ENCODE results near the gene LAMTOR1.
"Not testable (repeated sequence)": the region's sequence is repeated elsewhere in the genome, so short reads cannot be mapped to it uniquely, and the experiment has no call there.

The LAMTOR1 gene

DNA sequence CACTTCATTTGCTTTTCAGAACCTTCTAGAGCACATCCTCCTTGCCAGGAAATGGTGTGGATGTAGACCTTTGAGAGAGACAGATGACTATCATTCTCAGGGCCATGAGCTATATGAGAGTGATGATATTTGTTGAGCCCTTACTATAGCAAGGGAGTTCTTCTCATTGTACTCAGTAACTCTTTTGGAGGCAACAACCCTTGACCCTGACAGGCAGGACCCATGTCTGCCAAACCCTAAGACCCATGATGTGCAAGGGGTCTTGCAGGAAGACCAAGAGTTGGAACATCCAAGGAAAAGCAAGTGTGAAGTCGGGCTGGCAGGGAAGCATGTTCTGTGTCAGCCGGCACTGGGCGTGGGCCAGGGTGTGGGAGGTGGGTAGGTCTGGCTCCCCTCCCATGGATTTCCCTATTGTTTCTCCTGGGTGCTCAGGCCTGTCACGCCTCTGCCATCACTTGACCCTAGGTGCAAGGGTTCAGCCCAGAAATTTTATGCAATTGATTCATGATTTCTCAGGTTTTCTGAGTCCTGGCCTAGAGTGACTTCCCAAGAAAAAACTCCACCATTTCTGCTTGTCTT lies 33.7 kb upstream of the LAMTOR1 start:
- Histone ChIP-seq H3K9ac (ENCODE audit: low read length) (no peak overlapping the region), H3K27me3 (ENCODE audit: control insufficient read depth, insufficient read depth, low read length) (peaks cover 8% of the 10 kb centered on the region), H3K9me3 (ENCODE audit: control insufficient read depth, insufficient read depth, low read depth, low read length) (no peaks in the 10 kb centered on the region), H3K4me3 (ENCODE audit: low read depth, low read length) (no peak overlapping the region), H3K4me1 (ENCODE audit: control insufficient read depth, insufficient read depth, low read length) (peaks cover 4% of the 10 kb centered on the region; the same call in 1 of the 2 replicates), H3K36me3 (ENCODE audit: control insufficient read depth, insufficient read depth, low read length) (no peaks in the 10 kb centered on the region), H3K27ac (ENCODE audit: low read depth, low read length) (no peak overlapping the region)

DNA sequence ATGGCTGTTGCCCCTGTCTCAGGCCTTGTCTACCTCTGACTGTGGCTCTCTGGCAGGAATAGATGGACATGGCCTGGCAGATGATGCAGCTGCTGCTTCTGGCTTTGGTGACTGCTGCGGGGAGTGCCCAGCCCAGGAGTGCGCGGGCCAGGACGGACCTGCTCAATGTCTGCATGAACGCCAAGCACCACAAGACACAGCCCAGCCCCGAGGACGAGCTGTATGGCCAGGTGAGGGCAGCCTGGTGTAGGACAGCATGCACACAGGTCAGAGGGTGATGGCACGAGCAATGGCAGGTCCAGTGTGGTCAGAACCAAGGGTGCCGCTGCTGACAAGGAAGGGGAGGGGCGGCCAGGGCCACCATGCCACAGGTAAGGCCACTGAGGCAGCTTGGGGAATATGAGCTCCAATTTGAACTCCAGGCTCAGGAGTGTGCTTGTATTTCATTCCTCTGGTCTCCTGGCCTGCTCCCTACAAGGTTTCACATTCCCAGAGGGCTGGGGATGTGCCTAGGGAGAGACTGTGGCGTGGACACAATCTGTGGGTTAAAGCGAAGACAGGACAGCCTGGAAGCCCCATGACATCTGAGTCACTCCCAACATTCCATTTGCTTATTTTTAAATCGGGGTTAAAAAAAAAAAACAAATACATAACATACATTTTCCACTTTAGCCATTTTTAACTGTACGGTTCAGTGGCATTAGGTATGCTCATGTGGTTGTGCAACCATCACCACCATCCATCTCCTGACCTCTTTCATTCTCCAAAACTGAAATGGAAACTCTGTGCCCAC lies 33.0 kb upstream of the LAMTOR1 start:
- Histone ChIP-seq H3K9ac (ENCODE audit: low read length) (no peak overlapping the region), H3K4me3 (ENCODE audit: low read depth, low read length) (no peak overlapping the region), H3K9me3 (ENCODE audit: control insufficient read depth, insufficient read depth, low read depth, low read length) (no peaks in the 10 kb centered on the region), H3K27me3 (ENCODE audit: control insufficient read depth, insufficient read depth, low read length) (peaks cover 5% of the 10 kb centered on the region), H3K27ac (ENCODE audit: low read depth, low read length) (no peak overlapping the region), H3K36me3 (ENCODE audit: control insufficient read depth, insufficient read depth, low read length) (no peaks in the 10 kb centered on the region), H3K4me1 (ENCODE audit: control insufficient read depth, insufficient read depth, low read length) (peaks cover 2% of the 10 kb centered on the region; the same call in 1 of the 2 replicates)

DNA sequence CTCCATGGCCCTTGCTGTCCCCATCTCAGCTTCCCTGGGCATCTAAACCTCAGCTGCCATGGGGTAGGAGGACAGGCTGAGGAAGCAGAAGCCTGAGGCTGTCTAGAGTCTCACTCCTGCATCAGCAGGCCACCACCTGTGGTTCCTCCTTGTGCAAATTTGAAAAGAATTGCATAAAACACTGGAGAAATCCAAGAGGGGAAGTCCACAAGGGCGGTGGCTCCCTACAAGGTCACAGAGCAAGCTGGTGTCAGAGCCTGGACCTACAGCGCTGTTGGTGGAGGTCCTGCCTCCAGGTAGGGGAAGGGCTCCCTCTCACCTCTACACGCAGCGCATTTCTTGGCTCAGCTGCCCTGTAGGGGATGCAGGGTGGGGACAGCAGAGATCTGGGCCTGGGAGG lies 32.4 kb upstream of the LAMTOR1 start, which contains the start of gene FOLR3:
Gene FOLR3 (plus strand): TSS at position 253 of the 400 bp plus-strand sequence. CDS start 228 bp downstream, outside the sequence.
- not testable (repeated sequence) for H3K9ac ChIP-seq (ENCODE audit: low read length); H3K4me1 ChIP-seq (ENCODE audit: control insufficient read depth, insufficient read depth, low read length); H3K27me3 ChIP-seq (ENCODE audit: control insufficient read depth, insufficient read depth, low read length); H3K27ac ChIP-seq (ENCODE audit: low read depth, low read length); H3K4me3 ChIP-seq (ENCODE audit: low read depth, low read length); H3K36me3 ChIP-seq (ENCODE audit: control insufficient read depth, insufficient read depth, low read length); H3K9me3 ChIP-seq (ENCODE audit: control insufficient read depth, insufficient read depth, low read depth, low read length)

DNA sequence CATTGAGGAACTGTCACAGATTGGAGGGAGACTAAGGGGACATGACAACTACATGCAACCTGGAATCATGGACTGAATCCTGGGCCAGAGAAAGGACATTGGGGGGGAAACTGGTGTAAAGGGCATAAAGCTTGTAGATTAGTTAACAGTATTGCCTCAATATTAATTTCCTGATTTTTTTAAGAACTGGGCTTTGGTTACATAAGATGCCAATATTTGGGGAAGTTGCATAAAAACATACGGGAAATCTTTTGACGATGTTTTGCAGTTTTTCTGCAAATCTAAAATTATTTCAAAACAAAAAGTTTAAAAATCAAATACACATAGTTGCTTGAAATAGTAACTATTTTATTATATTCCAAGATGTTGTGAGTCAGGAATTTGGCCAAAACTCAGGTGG lies 29.5 kb upstream of the LAMTOR1 start:
- Histone ChIP-seq H3K36me3 (ENCODE audit: control insufficient read depth, insufficient read depth, low read length) (no peaks in the 10 kb centered on the region), H3K27me3 (ENCODE audit: control insufficient read depth, insufficient read depth, low read length) (peaks cover 4% of the 10 kb centered on the region), H3K4me1 (ENCODE audit: control insufficient read depth, insufficient read depth, low read length) (no peaks in the 10 kb centered on the region), H3K27ac (ENCODE audit: low read depth, low read length) (no peak overlapping the region), H3K4me3 (ENCODE audit: low read depth, low read length) (no peak overlapping the region), H3K9ac (ENCODE audit: low read length) (no peak overlapping the region), H3K9me3 (ENCODE audit: control insufficient read depth, insufficient read depth, low read depth, low read length) (peaks cover 17% of the 10 kb centered on the region)

DNA sequence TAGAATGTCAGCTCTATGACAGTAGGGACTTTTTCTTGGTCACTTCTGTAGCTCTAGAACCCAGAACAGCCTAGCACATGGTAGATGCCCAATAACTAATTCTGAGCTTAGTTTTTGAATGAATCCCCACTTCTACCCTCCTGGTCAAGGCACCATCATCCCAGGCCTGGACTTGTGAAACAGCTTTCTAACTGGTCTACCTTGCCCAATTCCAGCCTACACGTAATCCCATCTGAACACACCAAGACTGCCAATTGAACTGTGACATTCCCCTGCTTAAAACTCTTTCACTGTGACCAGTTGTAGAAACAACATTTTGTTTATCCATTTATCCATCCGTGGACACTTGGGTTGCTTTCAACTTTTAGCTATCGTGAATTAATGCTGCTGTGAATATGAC lies 26.3 kb upstream of the LAMTOR1 start:
- peaks cover 4% of the 10 kb centered on the region for H3K27me3 ChIP-seq (ENCODE audit: control insufficient read depth, insufficient read depth, low read length)
- peaks cover 27% of the 10 kb centered on the region for H3K9me3 ChIP-seq (ENCODE audit: control insufficient read depth, insufficient read depth, low read depth, low read length)
- H3K4me1 ChIP-seq (ENCODE audit: control insufficient read depth, insufficient read depth, low read length) = no peaks in the 10 kb centered on the region

DNA sequence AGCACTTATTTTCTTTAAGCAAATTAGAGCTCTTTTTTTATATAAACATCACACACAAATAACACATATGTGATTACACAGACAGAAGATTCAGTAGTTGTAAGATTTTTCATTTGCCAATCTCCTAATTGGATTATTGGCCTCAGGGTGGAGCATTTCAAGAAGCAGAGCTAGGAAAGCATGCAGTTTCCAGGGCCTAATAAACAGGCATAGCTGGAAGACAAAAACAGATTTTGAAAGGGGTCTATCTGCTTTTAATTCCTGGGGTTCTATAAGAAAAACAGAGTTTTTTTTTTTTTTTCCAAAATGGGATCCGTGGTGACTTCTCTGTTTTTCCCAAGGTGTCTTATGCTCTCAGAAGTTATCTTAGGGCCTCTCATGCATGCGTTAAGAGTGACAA lies 24.8 kb upstream of the LAMTOR1 start:
- no peaks in the 10 kb centered on the region for H3K4me1 ChIP-seq (ENCODE audit: control insufficient read depth, insufficient read depth, low read length)
- no peak overlapping the region for H3K27ac ChIP-seq (ENCODE audit: low read depth, low read length)
- peaks cover 28% of the 10 kb centered on the region for H3K9me3 ChIP-seq (ENCODE audit: control insufficient read depth, insufficient read depth, low read depth, low read length)
- no peaks in the 10 kb centered on the region for H3K36me3 ChIP-seq (ENCODE audit: control insufficient read depth, insufficient read depth, low read length)
- no peak overlapping the region for H3K9ac ChIP-seq (ENCODE audit: low read length)
- no peak overlapping the region for H3K4me3 ChIP-seq (ENCODE audit: low read depth, low read length)
- peaks cover under 1% of the 10 kb centered on the region; the same call in 1 of the 2 replicates for H3K27me3 ChIP-seq (ENCODE audit: control insufficient read depth, insufficient read depth, low read length)

More for the DNA sequence above, 26.3 kb upstream of the LAMTOR1 start:
- H3K4me3 ChIP-seq (ENCODE audit: low read depth, low read length) = no peak overlapping the region
- H3K27ac ChIP-seq (ENCODE audit: low read depth, low read length) = no peak overlapping the region
- H3K36me3 ChIP-seq (ENCODE audit: control insufficient read depth, insufficient read depth, low read length) = no peaks in the 10 kb centered on the region
- H3K9ac ChIP-seq (ENCODE audit: low read length) = no peak overlapping the region

DNA sequence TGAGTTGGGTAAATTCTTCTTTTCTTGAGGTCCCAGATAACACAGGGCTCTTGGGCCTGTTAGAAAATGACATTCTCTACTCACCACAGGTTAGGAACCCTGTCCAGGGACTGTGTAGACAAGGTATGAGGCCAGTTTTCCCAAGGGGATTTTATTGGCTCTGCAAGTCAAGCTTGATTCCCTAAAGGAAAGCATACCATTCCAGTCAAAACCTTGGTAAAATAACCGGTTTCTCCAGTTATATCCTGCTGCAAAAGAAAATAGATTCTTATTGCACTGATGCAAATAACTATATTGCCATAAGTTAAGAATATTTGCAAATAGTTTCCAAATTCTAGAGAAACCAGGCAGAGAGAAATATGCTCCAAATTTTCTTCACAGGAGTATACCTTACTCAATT lies 22.9 kb upstream of the LAMTOR1 start:
- Histone ChIP-seq H3K9ac (ENCODE audit: low read length) (no peak overlapping the region), H3K27me3 (ENCODE audit: control insufficient read depth, insufficient read depth, low read length) (no peaks in the 10 kb centered on the region), H3K4me3 (ENCODE audit: low read depth, low read length) (no peak overlapping the region), H3K27ac (ENCODE audit: low read depth, low read length) (no peak overlapping the region), H3K36me3 (ENCODE audit: control insufficient read depth, insufficient read depth, low read length) (no peaks in the 10 kb centered on the region), H3K9me3 (ENCODE audit: control insufficient read depth, insufficient read depth, low read depth, low read length) (peaks cover 28% of the 10 kb centered on the region), H3K4me1 (ENCODE audit: control insufficient read depth, insufficient read depth, low read length) (no peaks in the 10 kb centered on the region)

DNA sequence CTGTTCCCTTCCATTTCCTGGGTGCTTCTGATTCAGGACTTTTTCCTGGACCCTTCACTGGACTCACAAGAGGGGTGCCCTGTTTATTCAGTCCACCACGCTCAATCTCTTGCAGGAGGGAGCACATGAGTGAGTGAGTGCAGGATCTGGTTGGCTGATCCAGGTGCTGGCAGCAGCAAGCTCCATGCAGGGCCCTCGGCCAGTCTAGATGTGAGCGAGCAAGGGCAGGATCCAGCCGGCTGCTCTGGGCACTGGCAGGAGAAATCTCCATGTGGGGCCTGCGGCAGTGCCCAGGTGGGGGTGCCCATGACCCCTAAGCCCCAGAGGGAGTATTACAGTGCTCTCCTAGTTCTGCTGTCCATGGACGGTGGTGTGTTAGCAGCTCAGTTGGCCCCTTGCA lies 20.9 kb upstream of the LAMTOR1 start:
- Histone ChIP-seq H3K27me3 (ENCODE audit: control insufficient read depth, insufficient read depth, low read length) (no peaks in the 10 kb centered on the region), H3K9ac (ENCODE audit: low read length) (no peak overlapping the region), H3K4me3 (ENCODE audit: low read depth, low read length) (no peak overlapping the region), H3K36me3 (ENCODE audit: control insufficient read depth, insufficient read depth, low read length) (no peaks in the 10 kb centered on the region), H3K4me1 (ENCODE audit: control insufficient read depth, insufficient read depth, low read length) (no peaks in the 10 kb centered on the region), H3K9me3 (ENCODE audit: control insufficient read depth, insufficient read depth, low read depth, low read length) (peaks cover 22% of the 10 kb centered on the region), H3K27ac (ENCODE audit: low read depth, low read length) (no peak overlapping the region)

DNA sequence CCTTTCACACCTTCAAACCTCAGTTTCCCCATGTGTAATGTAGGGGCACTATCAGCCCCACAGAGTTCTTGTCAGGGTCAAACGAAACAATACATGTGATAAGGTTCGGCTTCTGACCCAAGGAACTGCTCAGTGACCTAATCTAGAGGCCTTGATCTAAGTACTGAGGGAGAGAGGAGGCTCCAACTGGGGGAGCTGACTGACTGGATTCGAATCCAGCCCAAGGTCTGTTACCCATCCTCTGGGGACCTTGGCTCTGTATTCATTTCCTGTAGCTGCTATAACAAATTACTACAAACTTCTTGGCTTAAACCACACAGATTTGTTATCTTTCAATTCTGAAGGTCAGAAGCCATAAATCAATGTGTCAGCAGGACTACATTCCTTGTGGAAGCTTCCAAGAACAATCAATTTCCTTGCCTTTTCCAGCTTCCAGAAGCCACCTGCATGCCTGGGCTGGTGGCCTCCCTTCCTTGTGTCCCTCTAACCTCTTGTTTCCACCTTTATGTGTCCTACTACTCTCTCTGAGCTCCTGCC lies 20.1 kb upstream of the LAMTOR1 start:
- peaks cover 13% of the 10 kb centered on the region for H3K9me3 ChIP-seq (ENCODE audit: control insufficient read depth, insufficient read depth, low read depth, low read length)
- no peaks in the 10 kb centered on the region for H3K36me3 ChIP-seq (ENCODE audit: control insufficient read depth, insufficient read depth, low read length)
- no peak overlapping the region for H3K4me3 ChIP-seq (ENCODE audit: low read depth, low read length)
- no peaks in the 10 kb centered on the region for H3K27me3 ChIP-seq (ENCODE audit: control insufficient read depth, insufficient read depth, low read length)
- H3K9ac ChIP-seq (ENCODE audit: low read length) = no peak overlapping the region
- H3K4me1 ChIP-seq (ENCODE audit: control insufficient read depth, insufficient read depth, low read length) = no peaks in the 10 kb centered on the region
- no peak overlapping the region for H3K27ac ChIP-seq (ENCODE audit: low read depth, low read length)

DNA sequence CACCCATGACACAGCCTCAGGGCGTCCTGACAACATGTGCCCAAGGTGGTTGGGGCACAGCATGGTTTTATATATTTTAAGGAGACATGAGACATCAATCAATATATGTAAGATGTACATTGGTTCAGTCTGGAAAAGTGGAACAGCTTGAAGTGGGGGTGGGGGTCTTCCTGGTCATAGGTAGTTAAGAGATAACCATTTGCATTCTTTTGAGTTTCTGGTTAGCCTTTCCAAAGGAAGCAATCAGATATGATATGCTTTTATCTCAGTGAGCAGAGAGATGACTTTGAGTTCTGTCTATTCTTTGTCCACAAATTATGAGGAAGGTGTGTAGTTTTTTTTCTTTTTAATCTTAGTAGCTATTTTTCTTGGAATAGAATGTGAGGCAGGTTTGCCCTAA lies 19.5 kb upstream of the LAMTOR1 start:
- Histone ChIP-seq H3K9ac (ENCODE audit: low read length) (no peak overlapping the region), H3K4me3 (ENCODE audit: low read depth, low read length) (no peak overlapping the region), H3K9me3 (ENCODE audit: control insufficient read depth, insufficient read depth, low read depth, low read length) (peaks cover 11% of the 10 kb centered on the region; the same call in 1 of the 2 replicates), H3K4me1 (ENCODE audit: control insufficient read depth, insufficient read depth, low read length) (no peaks in the 10 kb centered on the region), H3K27me3 (ENCODE audit: control insufficient read depth, insufficient read depth, low read length) (no peaks in the 10 kb centered on the region), H3K27ac (ENCODE audit: low read depth, low read length) (no peak overlapping the region), H3K36me3 (ENCODE audit: control insufficient read depth, insufficient read depth, low read length) (no peaks in the 10 kb centered on the region)

DNA sequence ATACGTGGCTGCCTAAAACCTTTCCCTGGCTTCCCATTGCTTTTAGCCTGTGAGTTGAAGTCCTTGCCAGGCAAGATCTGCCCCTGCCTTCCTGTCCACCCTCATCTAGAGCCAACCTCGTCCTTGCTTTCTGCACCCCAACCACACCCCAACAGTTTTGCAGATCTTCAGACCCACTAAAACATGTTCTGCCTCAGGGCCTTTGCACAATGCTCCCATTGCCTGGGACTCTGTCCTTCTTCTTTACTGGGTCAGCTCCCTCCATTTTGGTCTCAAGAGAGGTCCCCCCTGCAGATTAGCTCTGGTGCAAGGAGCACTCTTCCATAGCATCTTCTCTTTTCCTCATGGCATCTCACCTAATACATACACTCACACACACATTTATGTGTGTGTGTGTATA lies 17.8 kb upstream of the LAMTOR1 start:
- Histone ChIP-seq H3K4me3 (ENCODE audit: low read depth, low read length) (no peak overlapping the region), H3K36me3 (ENCODE audit: control insufficient read depth, insufficient read depth, low read length) (no peaks in the 10 kb centered on the region), H3K9me3 (ENCODE audit: control insufficient read depth, insufficient read depth, low read depth, low read length) (0 out of 2 replicates have a peak, but pooled peaks cover 5% of the 10 kb centered on the region), H3K9ac (ENCODE audit: low read length) (no peak overlapping the region), H3K27ac (ENCODE audit: low read depth, low read length) (no peak overlapping the region), H3K4me1 (ENCODE audit: control insufficient read depth, insufficient read depth, low read length) (no peaks in the 10 kb centered on the region), H3K27me3 (ENCODE audit: control insufficient read depth, insufficient read depth, low read length) (no peaks in the 10 kb centered on the region)
